HL-60 (cell line): Measurements from ENCODE around the gene PJA1.

Experiments
- CTCF ChIP-seq: IDR thresholded peaks from one replicate; pipeline ENCODE4 v1.5.1; 2011; ENCODE audit warnings: low read length, control low read depth, inconsistent platforms; ENCODE audit not compliant: insufficient read depth
- POLR2AphosphoS5 ChIP-seq: IDR thresholded peaks from 2 replicates; pipeline ENCODE4 v1.6.1; 2012; ENCODE audit warnings: low read depth
- REST ChIP-seq: IDR thresholded peaks from 2 replicates; pipeline ENCODE4 v1.6.1; 2012; ENCODE audit warnings: low read depth; ENCODE audit not compliant: insufficient replicate concordance
- SPI1 ChIP-seq: IDR thresholded peaks from 2 replicates; pipeline ENCODE4 v1.6.1; 2012; ENCODE audit warnings: low read depth, mild to moderate bottlenecking, borderline replicate concordance

DNA sequence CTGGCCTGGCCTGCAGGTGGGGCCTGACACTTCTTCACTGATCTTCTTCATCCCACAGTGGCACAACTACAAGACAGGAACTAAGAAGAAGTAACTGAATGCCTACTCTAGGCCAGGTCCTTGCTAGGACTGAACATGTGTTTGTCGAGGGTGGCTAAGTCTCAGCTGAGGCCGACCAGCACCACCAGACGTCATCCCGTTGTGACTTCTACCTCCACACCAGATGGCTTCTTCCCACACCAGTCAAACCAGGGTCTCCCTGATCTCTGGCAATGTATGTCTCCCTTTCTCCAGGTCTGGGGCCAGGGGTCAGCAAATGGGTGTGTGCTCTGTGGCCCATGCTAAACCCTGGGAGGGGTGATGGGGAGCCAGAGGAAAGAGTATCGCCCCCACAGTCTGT, 40.2 kb downstream of the PJA1 start:
- TF ChIP-seq CTCF, result no peak
- TF ChIP-seq POLR2AphosphoS5, result no peak
- TF ChIP-seq SPI1, result no peak
- no peak for TF ChIP-seq REST
